HG03139 (cell line): ENCODE data around the gene USH2A.

Experiments
- ATAC-seq: cut with Tn5 transposase; IDR thresholded peaks from one replicate; pipeline ENCODE4 v1.9.1; 2021; ENCODE audit not compliant: unreplicated experiment

The USH2A gene, protein sequence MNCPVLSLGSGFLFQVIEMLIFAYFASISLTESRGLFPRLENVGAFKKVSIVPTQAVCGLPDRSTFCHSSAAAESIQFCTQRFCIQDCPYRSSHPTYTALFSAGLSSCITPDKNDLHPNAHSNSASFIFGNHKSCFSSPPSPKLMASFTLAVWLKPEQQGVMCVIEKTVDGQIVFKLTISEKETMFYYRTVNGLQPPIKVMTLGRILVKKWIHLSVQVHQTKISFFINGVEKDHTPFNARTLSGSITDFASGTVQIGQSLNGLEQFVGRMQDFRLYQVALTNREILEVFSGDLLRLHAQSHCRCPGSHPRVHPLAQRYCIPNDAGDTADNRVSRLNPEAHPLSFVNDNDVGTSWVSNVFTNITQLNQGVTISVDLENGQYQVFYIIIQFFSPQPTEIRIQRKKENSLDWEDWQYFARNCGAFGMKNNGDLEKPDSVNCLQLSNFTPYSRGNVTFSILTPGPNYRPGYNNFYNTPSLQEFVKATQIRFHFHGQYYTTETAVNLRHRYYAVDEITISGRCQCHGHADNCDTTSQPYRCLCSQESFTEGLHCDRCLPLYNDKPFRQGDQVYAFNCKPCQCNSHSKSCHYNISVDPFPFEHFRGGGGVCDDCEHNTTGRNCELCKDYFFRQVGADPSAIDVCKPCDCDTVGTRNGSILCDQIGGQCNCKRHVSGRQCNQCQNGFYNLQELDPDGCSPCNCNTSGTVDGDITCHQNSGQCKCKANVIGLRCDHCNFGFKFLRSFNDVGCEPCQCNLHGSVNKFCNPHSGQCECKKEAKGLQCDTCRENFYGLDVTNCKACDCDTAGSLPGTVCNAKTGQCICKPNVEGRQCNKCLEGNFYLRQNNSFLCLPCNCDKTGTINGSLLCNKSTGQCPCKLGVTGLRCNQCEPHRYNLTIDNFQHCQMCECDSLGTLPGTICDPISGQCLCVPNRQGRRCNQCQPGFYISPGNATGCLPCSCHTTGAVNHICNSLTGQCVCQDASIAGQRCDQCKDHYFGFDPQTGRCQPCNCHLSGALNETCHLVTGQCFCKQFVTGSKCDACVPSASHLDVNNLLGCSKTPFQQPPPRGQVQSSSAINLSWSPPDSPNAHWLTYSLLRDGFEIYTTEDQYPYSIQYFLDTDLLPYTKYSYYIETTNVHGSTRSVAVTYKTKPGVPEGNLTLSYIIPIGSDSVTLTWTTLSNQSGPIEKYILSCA (N-terminal part only)

DNA sequence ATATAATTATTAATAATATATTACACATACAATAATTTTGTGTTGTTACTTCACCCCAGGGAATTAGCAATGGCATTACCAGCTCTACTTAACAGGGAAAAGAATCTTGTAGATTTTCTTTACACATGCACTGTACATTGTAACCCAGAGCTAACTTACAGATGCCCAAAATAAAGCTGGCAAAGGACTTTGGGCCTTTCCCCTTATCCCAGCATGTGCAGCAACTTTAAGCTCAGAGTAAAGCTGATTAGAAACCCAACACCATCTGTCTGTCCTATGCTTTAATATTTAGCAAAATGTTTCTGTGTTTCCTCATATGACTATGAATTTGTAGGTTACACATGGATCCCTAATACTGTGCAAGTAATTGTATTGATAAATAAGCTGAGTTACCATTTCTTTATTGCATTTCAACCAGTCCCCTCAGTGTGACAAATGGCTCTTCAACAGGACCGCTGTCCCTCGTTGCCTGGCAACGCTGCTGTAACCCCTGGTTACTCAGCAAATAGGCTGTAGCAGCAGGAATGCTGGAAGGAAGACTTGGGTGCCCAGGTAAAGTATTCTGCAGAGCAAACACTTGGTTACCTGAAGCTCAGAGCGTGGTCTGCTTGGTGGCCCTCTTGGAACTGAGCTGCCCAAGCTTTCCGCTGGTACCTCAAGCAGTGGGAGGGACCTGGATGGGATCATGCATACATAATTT is at the start of gene USH2A:
Gene USH2A, minus strand, starts transcription at position 628 of the 700 bp plus-strand sequence. CDS start 1,112 bp downstream, outside the sequence.
- no peak for ATAC-seq

DNA sequence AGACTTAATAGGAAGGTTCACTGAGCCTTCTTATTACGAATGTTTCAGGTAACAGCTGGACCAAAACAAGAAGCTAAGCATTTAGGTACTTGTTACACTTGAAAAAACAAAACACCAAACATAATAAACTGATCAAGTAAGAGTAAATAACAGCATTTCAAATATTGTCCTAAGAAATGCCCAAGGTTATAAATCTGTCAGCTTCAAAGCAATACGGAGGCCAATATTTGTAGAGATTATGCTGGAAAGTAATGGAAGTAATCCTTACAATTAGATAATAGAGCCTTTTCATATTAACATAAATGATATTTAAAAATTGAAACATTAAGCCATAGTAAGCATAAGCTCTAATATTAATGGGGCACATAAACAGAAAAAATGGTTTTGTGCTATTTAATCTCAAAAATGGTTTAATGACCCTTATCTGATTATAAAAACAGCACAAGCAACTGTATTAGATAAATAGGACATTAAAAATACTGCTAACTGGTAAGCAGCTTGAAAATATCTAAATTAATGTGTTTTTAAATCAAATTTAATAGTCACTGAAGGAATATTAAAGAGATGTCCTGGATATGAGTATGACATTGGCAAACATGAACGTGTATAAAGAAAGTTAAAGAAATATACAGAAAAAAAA is 43.0 kb upstream of the USH2A start:
- no peak for ATAC-seq

- ATAC-seq: no peak
These were observed 41.2 kb upstream of the USH2A start for GRCh38 chr1:216464489-216464888.

DNA sequence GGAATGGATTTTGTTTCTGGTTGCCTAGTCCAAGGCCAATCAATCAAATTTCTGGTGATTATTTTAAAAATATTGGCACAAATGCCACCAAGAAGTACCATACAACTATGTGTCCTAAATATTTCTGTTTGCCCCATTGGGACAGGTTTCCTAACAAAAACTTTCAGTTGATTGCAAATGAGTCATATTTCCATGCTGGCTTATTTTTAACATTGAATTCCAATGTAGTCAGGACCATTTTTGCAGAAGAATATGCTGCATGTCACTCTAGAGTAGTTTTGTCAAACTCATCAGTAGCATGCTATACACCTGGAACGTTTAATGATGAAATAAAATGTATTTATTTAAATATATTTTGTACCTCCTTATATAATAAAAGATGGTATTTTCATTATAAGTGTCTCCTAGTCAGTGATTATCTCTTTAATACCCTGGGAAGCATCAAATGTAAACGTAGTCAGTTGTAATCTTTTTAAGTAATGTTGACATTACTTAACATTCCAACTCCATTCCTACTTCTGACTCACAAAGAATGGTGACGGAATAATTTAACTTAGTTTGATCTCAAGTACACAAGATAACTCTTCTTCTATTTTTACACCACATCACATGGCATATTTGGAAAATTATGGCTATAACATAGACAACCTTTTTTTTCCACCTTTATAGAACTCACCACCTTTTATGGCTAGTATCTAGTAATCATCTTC is 39.0 kb upstream of the USH2A start:
- ATAC-seq: no peak

DNA sequence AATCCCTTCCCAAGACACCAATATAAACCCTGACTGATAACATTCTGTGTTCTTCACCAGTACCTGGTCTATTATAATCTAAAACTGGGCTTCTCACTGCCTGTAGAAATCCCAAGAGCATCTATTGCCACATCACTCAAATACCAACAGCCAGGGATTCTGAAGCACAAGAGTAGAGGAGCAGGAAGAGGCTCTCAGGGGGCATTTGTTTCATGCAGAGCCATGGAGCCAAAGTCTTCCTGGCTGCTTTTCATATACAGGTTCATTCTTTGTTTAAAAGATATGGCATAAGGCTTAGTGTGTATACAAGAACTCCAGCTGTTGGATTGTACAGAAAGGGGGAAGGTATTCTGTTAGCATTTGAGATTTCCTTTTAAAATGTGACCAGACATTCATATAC is 38.2 kb upstream of the USH2A start:
- ATAC-seq: no peak

DNA sequence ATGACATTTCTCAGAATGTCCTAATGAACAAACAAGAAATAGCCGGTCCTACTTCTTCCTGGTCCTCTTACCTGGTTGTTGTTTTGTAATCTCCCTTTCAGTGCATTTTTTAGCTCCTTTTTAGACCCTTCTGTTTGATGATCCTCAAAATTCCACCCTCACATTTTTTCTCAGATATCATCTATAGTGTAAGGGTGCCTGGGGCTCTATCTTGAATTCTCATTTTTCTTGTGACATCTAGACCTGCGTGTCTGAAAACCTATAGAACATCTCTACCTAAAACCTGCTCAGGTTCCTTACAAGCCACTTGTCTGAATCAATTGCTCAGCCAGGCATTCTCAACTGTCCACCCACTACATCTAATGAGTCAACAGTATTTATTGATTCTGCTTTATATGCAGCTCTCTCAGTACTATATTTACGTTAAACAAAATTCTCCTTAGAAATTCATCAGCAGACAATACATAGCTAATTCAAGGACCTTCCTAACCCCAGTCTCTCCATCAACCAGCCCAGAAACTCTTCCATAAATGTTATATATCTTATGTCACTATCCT is 36.5 kb upstream of the USH2A start:
- no peak for ATAC-seq

- ATAC-seq: no peak
These were observed 35.6 kb upstream of the USH2A start for GRCh38 chr1:216458812-216459211.

GRCh38 chr1:216457356-216457755 is 34.1 kb upstream of the USH2A start:
- no peak for ATAC-seq

GRCh38 chr1:216456682-216457081 is 33.4 kb upstream of the USH2A start:
- no peak for ATAC-seq

DNA sequence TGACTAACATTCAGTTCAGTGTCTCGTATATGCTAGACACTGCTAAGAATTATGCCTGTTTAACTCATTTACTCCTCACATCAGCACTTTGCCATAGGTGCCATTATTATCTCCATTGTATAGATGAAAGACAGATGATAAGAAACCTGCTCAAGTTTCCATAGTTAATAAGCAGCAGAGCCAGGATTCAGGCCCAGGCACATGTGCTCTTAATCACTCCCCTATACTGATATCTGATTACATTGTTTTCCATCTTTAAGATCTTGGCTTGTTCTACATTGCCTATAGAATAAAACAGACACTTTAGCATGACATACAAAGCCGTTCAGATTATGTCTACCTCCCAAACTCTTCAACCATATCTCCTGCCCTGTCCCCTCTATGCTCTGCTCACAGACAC is 30.5 kb upstream of the USH2A start:
- no peak for ATAC-seq

GRCh38 chr1:216450227-216450626 is 27.0 kb upstream of the USH2A start:
- no peak for ATAC-seq

- ATAC-seq: no peak
These were observed 24.8 kb upstream of the USH2A start for GRCh38 chr1:216448011-216448510.

GRCh38 chr1:216437603-216438002 is 14.4 kb upstream of the USH2A start:
- no peak for ATAC-seq

GRCh38 chr1:216434232-216434631 is 11.0 kb upstream of the USH2A start:
- no peak for ATAC-seq

GRCh38 chr1:216433175-216433574 is 9.9 kb upstream of the USH2A start:
- ATAC-seq: no peak

GRCh38 chr1:216430744-216431143 is 7.5 kb upstream of the USH2A start:
- ATAC-seq: no peak

DNA sequence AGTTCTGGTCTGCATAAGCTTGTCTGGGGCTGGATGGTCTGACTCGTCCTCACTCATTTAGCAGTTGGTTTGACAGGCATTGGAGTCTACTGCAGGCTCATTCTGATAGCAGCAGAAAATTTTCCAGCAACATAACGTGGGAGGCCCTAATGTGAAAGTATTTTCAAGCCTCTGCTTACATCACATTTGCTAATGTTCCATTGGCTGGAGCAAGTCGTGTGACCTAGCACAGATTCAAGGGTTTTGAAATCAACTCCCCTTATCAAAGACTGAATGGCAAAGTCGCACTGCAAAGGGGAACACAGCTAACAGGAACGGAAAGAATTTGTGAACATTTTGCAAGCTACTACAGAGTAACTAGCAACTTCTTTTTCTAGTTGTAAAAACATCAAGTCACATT is 2.3 kb upstream of the USH2A start:
- no peak for ATAC-seq

DNA sequence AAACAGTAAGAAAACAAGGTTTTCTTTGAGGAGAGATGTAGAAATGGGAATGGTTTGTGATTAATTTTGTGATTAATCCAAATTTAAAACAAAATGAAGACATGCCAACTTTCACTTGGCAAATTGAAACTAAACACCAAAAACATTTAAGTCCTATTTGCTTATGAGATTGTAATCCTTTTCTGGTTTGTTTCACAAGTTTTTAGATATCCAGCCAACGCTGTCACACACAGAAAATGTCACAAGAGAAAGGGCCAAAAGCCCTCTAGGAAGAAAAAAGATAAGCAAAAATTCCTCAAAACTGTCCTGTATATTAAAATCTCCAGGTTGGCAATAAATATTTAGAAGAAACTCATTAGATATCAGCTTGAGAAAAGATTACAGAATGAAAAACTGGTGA is 2.5 kb downstream of the USH2A start:
- ATAC-seq: no peak

DNA sequence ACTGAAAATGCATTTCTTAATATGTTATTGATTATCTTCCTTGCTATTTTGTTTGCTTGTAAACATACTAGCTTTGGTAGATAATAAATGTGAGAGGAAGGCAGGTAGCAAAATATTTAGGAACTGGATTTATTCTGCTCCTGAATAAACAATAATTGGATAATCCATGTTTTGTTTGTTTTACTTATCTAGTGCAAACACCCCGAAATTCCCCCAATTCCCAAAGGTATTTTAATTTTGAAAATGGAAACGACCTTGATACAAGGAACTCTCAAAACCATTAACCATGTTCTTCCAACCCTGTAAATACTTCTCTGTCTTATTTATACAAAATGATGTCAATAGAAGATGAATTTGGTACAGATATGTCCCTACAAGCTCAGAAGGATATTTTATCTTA is 3.0 kb downstream of the USH2A start:
- no peak for ATAC-seq
